Measurements from ENCODE around the gene XPOT.

XPOT gene

DNA sequence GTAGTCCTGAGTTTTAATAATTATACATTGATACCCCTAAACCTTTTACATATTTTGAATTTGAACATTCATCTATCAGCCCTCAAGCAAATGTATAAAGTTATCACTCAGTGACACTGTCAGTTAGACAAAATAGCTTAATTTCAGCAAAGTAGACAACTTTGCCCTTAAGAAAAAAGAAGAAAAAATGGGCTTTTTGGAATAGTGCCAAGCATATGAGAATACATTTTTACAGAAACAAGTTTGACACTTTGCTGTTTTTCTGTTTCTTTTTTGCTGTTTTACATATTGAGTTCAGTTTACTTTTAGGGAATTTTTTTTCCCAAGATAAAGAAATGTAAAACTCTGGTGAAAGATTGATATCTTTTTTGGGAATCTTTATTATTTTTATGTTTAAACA, 62.0 kb downstream of the XPOT start:
- no peak for DNase-seq (ENCODE audit: low read depth, low spot score)

DNA sequence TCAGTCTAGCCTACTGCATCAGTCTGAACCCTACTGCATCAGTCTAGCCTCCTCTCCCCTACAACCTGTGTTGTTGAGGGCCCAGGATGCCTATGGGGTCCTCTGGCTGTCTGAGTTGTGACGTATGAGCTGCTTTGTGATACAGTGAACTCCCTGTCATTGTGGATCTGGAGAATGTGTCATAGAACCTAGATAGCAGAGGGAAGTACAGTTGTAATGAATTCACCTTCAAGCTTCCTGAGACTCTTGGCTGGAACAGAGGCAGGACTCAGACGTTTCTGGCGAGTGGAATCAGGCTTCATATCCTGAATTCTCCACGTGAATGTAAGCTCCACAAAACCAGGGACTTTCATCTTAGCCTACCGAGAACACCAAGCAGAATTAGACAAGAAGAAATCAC, 64.8 kb downstream of the XPOT start:
- no peak for DNase-seq (ENCODE audit: low read depth, low spot score)

DNA sequence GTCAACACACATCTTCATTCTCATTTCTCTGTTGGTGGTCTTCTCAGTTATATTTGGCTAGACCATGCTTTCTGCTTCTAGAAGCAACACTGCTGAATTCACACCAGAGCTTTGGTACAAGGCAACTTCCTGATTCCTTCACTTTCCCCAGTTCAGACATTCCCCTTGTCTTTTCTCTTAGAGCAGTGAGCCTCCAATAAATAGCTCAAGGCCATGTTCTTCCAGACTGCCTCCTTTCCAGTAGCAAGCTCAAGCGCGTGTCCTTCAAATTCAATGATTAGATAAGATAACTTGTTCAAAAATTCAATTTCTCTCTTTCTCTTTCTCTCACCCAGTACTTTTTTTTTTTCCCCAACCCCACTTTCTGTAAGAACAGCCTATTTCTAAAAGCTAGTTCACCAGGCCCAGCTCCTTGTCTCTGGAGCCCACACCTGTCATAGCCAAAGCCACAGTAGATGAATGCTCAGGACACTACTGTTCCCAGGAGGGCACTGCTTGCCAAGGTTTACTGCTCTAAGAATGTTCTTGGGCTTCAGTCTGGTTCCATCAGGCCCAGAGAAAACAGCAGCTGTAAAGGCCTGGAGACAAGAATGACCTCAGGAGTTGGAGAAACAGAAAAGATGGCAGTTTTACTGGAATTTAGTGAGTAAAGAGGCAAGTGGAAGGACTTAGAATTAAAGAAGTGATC, 65.4 kb downstream of the XPOT start:
- DNase-seq (ENCODE audit: low read depth, low spot score) = no peak

DNA sequence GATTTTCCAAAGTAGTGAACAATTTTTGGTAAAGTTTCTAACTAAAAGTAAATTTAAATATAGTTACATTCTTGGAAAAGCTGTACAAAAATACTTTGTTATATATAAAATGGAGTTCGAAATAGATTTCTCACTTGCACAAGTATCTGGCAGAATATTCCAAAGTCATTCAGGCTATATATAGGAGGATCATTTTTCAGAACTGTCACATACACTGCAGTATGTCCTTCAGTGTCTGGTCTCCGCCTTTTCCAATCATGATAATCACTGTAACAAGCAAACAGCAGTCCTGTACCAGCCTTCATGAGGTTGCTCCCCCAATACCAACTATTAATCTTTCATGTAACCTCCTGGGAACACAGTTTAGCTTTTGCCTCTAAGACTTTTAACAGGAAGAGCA, 66.3 kb downstream of the XPOT start:
- no peak for DNase-seq (ENCODE audit: low read depth, low spot score)

DNA sequence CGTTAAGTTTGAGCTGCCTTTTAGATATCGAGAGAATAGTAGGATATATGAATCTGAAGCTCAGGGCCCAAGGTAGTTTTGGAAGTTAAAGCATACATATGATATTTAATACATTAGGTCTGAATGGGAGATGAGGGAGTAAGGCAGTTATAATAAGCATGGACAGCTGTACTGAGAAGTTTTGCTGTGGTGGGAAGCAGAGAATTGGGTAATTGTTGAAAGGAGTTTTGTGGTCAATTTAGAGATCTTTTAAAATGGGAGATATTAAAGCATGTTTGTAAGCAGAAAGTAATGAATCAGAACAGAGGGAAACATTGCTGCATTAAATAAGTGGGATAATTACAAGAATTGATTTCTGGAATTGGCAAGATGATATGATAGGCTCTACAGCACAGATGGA, 69.0 kb downstream of the XPOT start:
- no peak for DNase-seq (ENCODE audit: low read depth, low spot score)

DNA sequence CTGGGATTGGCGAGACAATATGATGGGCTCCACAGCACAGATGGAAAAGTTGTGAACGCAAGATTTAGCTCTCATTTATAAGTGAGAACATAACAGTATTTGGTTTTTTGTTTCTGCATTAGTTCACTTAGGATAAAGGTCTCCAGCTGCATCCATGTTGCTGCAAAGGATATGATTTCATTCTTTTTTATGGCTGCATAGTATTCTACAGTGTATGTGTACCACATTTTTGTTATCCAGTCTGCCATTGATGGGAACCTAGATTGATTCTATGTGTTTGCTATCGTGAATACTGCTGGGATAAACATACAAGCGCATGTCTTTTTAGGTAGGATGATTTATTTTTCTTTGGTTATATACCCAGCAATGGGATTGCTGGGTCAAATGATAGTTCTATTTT, 71.3 kb downstream of the XPOT start:
- no peak for DNase-seq (ENCODE audit: low read depth, low spot score)

DNA sequence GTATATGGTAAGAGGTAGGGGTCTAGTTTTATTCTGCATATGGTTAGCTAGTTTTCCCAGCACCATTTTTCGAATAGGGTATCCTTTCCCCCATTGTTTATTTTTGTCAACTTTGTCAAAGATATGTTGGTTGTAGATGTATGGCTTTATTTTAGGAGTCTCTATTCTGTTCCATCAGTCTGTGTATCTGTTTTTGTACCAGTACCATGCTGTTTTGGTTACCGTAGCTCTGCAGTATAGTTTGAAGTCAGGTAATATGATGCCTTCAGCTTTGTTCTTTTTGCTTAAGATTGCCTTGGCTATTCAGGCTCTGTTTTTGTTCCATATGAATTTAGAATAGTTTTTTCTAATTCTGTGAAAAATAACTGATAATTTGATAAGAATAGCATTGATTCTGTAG, 72.7 kb downstream of the XPOT start:
- no peak for DNase-seq (ENCODE audit: low read depth, low spot score)

DNA sequence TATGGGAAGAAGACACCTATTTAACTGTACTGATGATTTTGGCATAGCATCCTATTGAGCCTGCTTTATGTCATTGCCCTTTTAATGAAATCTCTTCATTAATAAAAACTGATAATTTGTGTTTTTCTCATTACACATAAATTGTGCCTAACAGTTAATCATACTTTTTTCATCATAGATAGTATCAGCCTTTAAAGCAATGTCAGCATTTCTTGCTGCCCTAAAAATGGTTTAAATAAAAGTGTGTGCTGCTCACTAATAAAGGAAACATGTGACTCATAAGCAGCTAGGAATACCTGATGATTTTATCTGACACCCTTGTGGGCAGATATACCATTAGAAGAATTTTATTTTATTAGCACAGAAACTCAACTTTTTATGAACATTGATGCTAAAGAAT, 74.5 kb downstream of the XPOT start:
- DNase-seq (ENCODE audit: low read depth, low spot score) = no peak

DNA sequence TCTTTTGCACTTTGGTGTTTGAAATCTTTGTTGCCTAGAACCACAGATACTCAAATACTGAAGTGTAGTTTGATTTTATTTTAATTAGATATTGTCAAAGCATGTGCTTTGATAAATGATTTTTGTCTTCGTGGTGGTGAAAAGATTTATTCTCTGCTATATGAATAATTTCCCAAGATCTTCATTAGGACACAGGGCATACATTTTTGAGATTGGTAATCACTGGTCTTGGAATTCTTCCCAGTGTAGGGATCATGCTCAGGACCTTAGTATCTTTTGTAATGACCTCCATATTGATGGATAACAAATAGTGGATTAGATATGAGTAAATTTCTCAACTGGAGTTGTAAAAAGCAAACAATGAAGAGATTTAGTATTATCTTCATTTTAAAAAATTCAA, 76.0 kb downstream of the XPOT start:
- DNase-seq (ENCODE audit: low read depth, low spot score) = no peak

DNA sequence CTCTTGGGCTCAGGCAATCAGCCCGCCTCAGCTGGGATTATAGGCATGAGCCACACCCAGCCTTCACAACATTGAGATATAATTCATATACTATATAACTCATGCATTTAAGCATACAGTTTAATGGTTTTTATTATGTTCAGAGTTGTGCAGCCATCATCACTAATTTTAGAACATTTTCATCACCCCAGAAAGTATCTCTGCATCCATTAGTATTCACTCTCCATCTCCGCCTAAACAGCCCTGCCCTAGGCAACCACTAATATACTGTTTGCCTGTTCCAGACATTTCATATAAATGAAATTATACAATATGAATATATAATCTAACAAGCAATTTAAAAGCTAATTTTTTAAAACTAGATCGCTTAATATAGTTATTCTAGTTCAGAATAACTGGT, 82.5 kb downstream of the XPOT start:
- DNase-seq (ENCODE audit: low read depth, low spot score) = no peak

DNA sequence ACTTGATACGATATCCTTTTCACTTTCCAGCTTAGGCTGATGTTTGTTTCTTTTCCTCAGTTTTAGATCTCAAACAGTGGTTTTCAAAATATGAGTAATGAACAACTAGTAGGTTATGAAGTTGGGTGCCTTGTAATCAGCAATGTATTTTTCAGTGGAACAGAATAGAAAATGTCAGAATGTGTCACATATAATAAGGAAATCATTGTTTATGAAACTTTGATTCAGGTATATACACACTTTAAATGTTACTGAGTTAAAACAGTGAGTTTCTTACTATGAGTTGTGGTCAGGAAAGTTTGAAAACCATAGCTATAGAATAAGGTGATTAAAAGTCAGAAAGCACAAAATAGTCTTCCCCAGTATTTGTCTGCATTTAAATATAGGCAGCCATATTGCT, 87.5 kb downstream of the XPOT start:
- no peak for DNase-seq (ENCODE audit: low read depth, low spot score)

DNA sequence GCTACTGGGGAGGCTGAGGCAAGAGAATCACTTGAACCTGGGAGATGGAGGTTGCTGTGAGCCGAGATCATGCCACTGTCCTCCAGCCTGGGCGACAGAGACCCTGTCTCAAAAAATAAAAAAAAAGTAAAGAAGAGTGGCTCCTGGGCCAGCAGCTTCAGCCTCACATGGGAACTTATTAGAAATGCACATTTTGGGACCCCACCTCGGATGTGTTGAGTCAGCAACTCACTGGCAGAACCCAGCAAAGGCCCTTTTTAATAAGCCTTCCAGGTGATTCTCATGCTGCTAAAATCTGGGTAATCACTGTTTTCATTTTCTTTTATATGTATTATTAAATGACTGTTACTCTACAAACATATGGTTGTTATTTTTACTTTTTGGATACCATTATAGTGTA, 89.3 kb downstream of the XPOT start:
- no peak for DNase-seq (ENCODE audit: low read depth, low spot score)

DNA sequence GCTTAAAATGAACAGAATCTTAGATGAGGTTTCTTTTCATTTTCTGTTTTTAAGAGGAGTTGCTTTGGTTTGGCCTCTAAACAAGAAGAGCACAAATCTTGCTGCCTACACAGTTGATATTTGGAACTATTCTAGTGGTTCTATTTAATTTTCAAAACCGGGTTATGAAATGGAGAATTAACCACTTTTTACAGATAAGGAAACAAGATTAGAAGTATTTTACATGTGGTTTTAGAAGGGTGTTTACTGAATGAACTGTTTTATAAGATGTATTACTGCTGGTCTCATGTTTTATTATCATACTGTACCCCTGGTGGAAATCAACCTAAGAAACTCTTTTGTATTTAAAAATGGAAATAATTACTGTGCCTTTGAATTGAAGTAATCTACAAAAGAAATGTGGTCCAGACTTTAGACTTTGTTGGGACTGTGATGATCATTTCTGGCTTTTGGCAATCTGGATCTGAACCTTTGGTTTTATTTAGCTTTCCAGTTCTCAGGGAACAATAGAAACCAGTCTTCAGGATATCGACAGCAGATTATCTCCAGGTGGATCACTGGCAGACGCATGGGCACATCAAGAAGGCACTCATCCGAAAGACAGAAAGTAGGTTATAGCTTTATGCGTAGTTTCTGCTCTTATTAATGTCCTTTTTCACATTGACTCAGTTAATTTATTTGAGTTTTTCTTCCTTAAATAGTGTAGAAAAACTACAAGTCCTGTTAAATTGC, 91.0 kb downstream of the XPOT start:
- no peak for DNase-seq (ENCODE audit: low read depth, low spot score)

DNA sequence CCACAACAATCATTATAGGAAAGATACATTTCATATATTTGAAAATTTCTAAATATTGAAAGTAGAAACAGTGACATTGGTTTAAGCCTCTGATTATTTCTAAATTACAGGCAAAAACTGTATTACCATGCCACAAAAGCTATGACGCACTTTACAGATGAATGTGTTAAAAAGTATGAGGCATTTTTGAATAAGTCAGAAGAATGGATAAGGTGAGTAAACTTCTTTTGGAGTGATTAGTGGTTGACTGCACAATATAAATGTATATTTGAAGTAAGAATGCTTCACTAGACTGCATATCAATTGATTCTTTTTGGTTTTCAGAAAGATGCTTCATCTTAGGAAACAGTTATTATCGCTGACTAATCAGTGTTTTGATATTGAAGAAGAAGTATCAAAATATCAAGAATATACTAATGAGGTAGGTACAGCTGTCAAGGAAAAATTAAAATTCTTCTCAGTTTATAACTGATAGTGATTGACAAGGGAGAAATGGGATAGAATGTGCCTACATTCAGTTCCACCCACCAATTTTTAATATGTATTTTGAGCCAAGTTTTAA, 92.7 kb downstream of the XPOT start:
- no peak for DNase-seq (ENCODE audit: low read depth, low spot score)

DNA sequence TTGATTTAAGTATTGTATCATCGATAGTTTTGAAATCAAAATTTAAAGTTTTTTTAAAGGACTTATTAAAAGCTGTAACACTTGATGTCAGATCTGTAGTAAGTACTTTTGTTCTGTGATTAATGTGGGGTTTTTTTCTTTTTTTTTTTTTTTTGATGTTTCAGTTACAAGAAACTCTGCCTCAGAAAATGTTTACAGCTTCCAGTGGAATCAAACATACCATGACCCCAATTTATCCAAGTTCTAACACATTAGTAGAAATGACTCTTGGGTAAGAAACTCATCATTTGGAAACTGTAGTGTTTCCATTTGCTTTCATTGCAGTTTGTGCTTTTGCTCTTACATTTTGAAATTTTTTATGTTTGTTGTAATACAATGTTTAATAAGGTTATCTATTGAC, 93.3 kb downstream of the XPOT start:
- no peak for DNase-seq (ENCODE audit: low read depth, low spot score)

DNA sequence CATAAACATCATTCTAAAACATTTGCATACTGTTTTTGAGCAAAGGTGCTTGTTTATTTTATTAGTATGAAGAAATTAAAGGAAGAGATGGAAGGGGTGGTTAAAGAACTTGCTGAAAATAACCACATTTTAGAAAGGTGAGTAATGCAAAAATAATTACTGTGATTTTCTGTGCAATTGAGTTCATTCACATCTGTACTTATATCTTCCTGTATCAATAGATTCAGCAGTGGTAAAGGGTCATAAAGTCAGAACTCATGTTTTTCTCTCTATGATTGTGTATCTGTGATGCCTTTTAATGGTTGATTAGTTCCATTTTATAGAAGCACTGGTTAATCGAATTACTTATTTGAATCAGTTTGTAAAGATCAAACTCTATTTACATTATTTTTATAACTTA, 93.7 kb downstream of the XPOT start:
- no peak for DNase-seq (ENCODE audit: low read depth, low spot score)

DNA sequence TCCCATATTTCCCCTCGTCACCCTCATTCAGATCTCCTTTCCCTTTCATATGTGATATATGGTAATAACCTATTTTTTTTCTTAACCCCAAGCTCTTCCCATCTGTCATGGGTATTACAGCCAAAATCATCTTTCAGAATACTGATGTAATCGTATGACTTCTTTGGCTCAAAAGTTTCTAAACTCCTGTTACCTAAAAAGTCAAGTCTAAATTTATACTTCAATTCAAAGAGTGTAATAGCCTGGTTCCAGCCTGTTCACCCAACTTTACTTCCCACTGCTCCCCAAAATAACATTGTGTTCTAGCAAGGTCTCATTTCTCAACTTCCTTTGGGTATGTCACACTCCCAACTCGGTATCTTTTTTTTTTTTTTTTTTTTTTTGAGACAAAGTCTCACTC, 96.2 kb downstream of the XPOT start:
- no peak for DNase-seq (ENCODE audit: low read depth, low spot score)

Measured in iPS DF 19.7 (cell line).